Pons (tissue), 1 donor: ENCODE data around the gene SMCO1.
"Not testable (repeated sequence)": the region's sequence is repeated elsewhere in the genome, so short reads cannot be mapped to it uniquely, and the experiment has no call there.

Source experiments
- DNase-seq: peaks from one replicate; pipeline ENCODE4 v3.0.0-alpha.2; 2016; ENCODE audit warnings: low spot score

Gene SMCO1

GRCh38 chr3:196492080-196492479 is 23.1 kb downstream of the SMCO1 start:
- DNase-seq, result no peak

- no peak for DNase-seq
Measured at GRCh38 chr3:196489747-196490146, 25.4 kb downstream of the SMCO1 start.

DNA sequence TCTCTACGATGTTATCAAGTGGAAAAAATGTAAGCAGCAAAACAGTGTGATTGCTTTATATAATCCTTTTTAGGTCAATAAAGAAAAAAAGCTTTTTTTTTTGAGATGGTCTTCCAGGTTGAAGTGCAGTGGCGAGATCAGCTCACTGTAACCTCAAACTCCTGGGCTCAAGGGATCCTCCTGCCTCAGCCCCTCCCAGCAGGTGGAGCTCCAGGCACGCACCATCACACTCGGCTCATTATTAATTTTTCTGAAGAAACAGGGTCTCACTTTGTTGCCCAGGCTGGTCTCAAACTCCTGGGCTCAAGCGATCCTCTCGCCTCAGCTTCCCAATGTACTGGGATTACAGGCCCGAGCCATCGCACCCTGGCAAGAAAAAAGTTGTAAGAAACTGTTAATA is 28.9 kb downstream of the SMCO1 start:
- no peak for DNase-seq

DNA sequence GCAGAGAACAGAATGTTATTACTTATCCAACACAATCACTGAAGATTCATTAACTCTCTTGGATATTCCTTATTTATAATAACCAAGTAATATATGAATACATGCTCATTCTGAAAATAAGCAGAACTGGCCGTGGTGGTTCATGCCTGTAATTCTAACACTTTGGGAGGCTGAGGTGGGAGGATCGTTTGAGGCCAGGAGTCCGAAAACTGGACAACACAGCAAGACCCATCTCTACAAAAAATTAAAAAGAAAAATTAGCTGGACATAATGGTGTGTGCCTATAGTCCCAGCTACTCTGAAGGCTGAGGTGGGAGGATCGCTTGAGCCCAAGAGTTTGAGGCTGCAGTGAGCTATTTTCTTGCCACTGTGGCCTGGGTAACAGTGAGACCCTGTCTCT is 37.5 kb downstream of the SMCO1 start:
- DNase-seq, result no peak

- no peak for DNase-seq
Measured at GRCh38 chr3:196472286-196472685, 42.9 kb downstream of the SMCO1 start.

- DNase-seq, result no peak
Measured at GRCh38 chr3:196471551-196471950, 43.6 kb downstream of the SMCO1 start.

DNA sequence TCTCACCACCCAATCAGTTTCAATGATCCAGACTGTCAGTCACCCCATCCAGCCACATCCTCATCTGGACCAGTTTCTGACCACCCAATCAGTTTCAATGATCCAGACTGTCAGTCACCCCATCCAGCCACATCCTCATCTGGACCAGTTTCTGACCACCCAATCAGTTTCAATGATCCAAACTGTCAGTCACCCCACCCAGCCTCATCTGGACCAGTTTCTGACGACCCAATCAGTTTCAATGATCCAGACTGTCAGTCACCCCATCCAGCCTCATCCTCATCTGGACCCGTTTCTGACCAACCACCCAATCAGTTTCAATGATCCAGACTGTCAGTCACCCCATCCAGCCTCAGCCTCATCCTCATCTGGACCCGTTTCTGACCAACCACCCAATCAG is 45.0 kb downstream of the SMCO1 start:
- not testable (repeated sequence) for DNase-seq

GRCh38 chr3:196463804-196464203 is 51.3 kb downstream of the SMCO1 start:
- DNase-seq, result no peak

GRCh38 chr3:196463478-196463756 is 51.7 kb downstream of the SMCO1 start:
- DNase-seq, result no peak

- DNase-seq, result not testable (repeated sequence)
Measured at GRCh38 chr3:196462680-196463477, 52.3 kb downstream of the SMCO1 start.

DNA sequence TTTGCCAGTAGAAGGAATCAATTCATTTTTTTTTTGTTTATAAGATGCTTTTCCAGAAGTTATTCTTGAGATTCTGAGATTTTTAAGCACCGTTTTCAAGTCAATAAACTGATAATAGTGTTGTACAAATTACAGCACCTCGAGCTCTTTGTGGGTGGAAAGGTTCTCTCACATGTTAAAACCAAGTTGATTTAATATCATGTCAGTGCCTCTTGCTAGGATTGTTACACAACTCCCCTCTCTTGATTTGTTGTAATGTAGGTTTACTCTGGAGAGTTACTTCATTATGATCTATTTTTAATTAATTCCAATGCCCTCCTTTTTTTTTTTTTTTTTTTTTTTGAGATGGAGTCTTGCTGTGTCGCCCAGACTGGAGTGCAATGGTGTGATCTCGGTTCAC is 57.1 kb downstream of the SMCO1 start:
- no peak for DNase-seq

- not testable (repeated sequence) for DNase-seq
Measured at GRCh38 chr3:196457470-196457869, 57.7 kb downstream of the SMCO1 start.
